Activated CD4-positive, alpha-beta memory T cell treated with anti-CD3 and anti-CD28 coated beads for 36 hours (primary cell): Measurements from ENCODE around the gene SHISA6. TPM values are rescaled to one million over a fixed set of nuclear protein-coding genes. Genes with fewer than 3 reads are reported as not detected.
"Not testable (repeated sequence)": the region's sequence is repeated elsewhere in the genome, so short reads cannot be mapped to it uniquely, and the experiment has no call there.

Experiments
- CTCF ChIA-PET: fragments of 350-600 bp; sonication (Branson Sonifier 250); formaldehyde crosslinking; loops from one replicate; lab custom pipeline; 2021; ENCODE audit warnings: antibody characterized with exemption, inconsistent platforms; lab: Charles Lee
- POLR2A ChIA-PET: fragments of 350-600 bp; sonication (Branson Sonifier 250); formaldehyde crosslinking; loops from one replicate; lab custom pipeline; 2021; ENCODE audit warnings: antibody characterized with exemption; lab: Charles Lee
- DNase-seq: peaks from one replicate; pipeline ENCODE4 v3.0.0-alpha.2; 2020
- H3K27ac Mint-ChIP-seq: one replicate; pipeline ENCODE4 v1.8.0; 2021; ENCODE audit warnings: mixed read lengths
- H3K27me3 Mint-ChIP-seq: one replicate; pipeline ENCODE4 v1.8.0; 2021; ENCODE audit warnings: mixed read lengths
- H3K36me3 Mint-ChIP-seq: one replicate; pipeline ENCODE4 v1.8.0; 2021; ENCODE audit warnings: mixed read lengths
- H3K4me1 Mint-ChIP-seq: one replicate; pipeline ENCODE4 v1.8.0; 2021; ENCODE audit warnings: low read depth, mixed read lengths
- H3K4me3 Mint-ChIP-seq: one replicate; pipeline ENCODE4 v1.8.0; 2021; ENCODE audit warnings: mild to moderate bottlenecking, mixed read lengths
- H3K9me3 Mint-ChIP-seq: one replicate; pipeline ENCODE4 v1.8.0; 2021; ENCODE audit warnings: mixed read lengths
- intact Hi-C: fragments of 100-400 bp; cut with micrococcal nuclease; formaldehyde crosslinking; loops from one replicate; pipeline ENCODE4 v1.15.1; 2023
- total RNA-seq, 2 experiments: library from RNA; stranded (reverse); gene quantifications; one replicate each; pipeline ENCODE4 v1.2.3, GENCODE V29; 2021

SHISA6 gene
- total RNA-seq, 2 experiments from 2014 or later: not detected

GRCh38 chr17:11309850-11310249 is 68.8 kb downstream of the SHISA6 start:
- POLR2A ChIA-PET: no interaction called here
- Mint-ChIP-seq H3K9me3 (no peaks in the 10 kb centered on the region), H3K4me1 (no peaks in the 10 kb centered on the region)

GRCh38 chr17:11316451-11316850 is 75.4 kb downstream of the SHISA6 start:
- CTCF ChIA-PET, H3K27me3 Mint-ChIP-seq: not testable (repeated sequence)

More at GRCh38 chr17:11309850-11310249, 68.8 kb downstream of the SHISA6 start:
- no peak for DNase-seq
- Mint-ChIP-seq H3K27me3 (no peaks in the 10 kb centered on the region), H3K27ac (no peak overlapping the region), H3K36me3 (no peaks in the 10 kb centered on the region), H3K4me3 (no peak overlapping the region)
- intact Hi-C loops: no loop called here
- CTCF ChIA-PET: no interaction called here

GRCh38 chr17:11318207-11318606 is 77.2 kb downstream of the SHISA6 start:
- intact Hi-C loops: no loop called here
- no peak for DNase-seq
- Mint-ChIP-seq H3K27ac (no peak overlapping the region), H3K36me3 (no peaks in the 10 kb centered on the region), H3K27me3 (no peaks in the 10 kb centered on the region), H3K4me3 (no peak overlapping the region), H3K9me3 (peaks cover 3% of the 10 kb centered on the region), H3K4me1 (no peaks in the 10 kb centered on the region)
- CTCF ChIA-PET: no interaction called here
- POLR2A ChIA-PET: no interaction called here

More at GRCh38 chr17:11316451-11316850, 75.4 kb downstream of the SHISA6 start:
- DNase-seq, POLR2A ChIA-PET, H3K36me3 Mint-ChIP-seq, H3K27ac Mint-ChIP-seq, H3K9me3 Mint-ChIP-seq, H3K4me1 Mint-ChIP-seq, intact Hi-C loops, H3K4me3 Mint-ChIP-seq: not testable (repeated sequence)

GRCh38 chr17:11319894-11320293 is 78.9 kb downstream of the SHISA6 start:
- ChIA-PET POLR2A (no interaction called here), CTCF (no interaction called here)
- no peak for DNase-seq
- Mint-ChIP-seq H3K4me1 (no peaks in the 10 kb centered on the region), H3K27ac (no peak overlapping the region), H3K4me3 (no peak overlapping the region), H3K36me3 (no peaks in the 10 kb centered on the region), H3K9me3 (peaks cover 3% of the 10 kb centered on the region), H3K27me3 (no peaks in the 10 kb centered on the region)
- intact Hi-C loops: no loop called here

GRCh38 chr17:11324021-11324420 is 83.0 kb downstream of the SHISA6 start:
- Mint-ChIP-seq H3K9me3 (peaks cover 3% of the 10 kb centered on the region), H3K27me3 (no peaks in the 10 kb centered on the region), H3K36me3 (no peaks in the 10 kb centered on the region), H3K4me3 (no peak overlapping the region), H3K27ac (no peak overlapping the region), H3K4me1 (no peaks in the 10 kb centered on the region)
- intact Hi-C loops: no loop called here
- no peak for DNase-seq
- POLR2A ChIA-PET: no interaction called here
- CTCF ChIA-PET: no interaction called here

GRCh38 chr17:11324846-11325420 is 83.9 kb downstream of the SHISA6 start:
- Mint-ChIP-seq H3K9me3 (peaks cover 3% of the 10 kb centered on the region), H3K4me1 (no peaks in the 10 kb centered on the region), H3K36me3 (no peaks in the 10 kb centered on the region), H3K27ac (no peak overlapping the region), H3K27me3 (no peaks in the 10 kb centered on the region), H3K4me3 (no peak overlapping the region)
- CTCF ChIA-PET: no interaction called here
- POLR2A ChIA-PET: interaction anchor here (0.7 kb wide), 1 partner anchor 150 kb away, joined by 3 read pairs; no protein-coding TSS in a partner anchor
- intact Hi-C loops: no loop called here
- no peak for DNase-seq

- Mint-ChIP-seq H3K9me3 (peaks cover 3% of the 10 kb centered on the region), H3K36me3 (no peaks in the 10 kb centered on the region), H3K27me3 (no peaks in the 10 kb centered on the region), H3K4me3 (no peak overlapping the region), H3K27ac (no peak overlapping the region), H3K4me1 (no peaks in the 10 kb centered on the region)
- DNase-seq: no peak
- POLR2A ChIA-PET: no interaction called here
- CTCF ChIA-PET: no interaction called here
- intact Hi-C loops: no loop called here
Measured at GRCh38 chr17:11326492-11326891, 85.5 kb downstream of the SHISA6 start.

GRCh38 chr17:11328770-11329169 is 87.8 kb downstream of the SHISA6 start:
- ChIA-PET CTCF (no interaction called here), POLR2A (no interaction called here)
- DNase-seq: no peak
- no peaks in the 10 kb centered on the region for H3K27me3 Mint-ChIP-seq
- no peaks in the 10 kb centered on the region for H3K36me3 Mint-ChIP-seq
- H3K27ac Mint-ChIP-seq: no peak overlapping the region
- H3K9me3 Mint-ChIP-seq: no peaks in the 10 kb centered on the region
- no peaks in the 10 kb centered on the region for H3K4me1 Mint-ChIP-seq
- intact Hi-C loops: no loop called here
- no peak overlapping the region for H3K4me3 Mint-ChIP-seq

- Mint-ChIP-seq H3K4me3 (no peak overlapping the region), H3K9me3 (no peaks in the 10 kb centered on the region), H3K27me3 (no peaks in the 10 kb centered on the region), H3K36me3 (no peaks in the 10 kb centered on the region), H3K4me1 (no peaks in the 10 kb centered on the region), H3K27ac (no peak overlapping the region)
- CTCF ChIA-PET: no interaction called here
- intact Hi-C loops: no loop called here
- POLR2A ChIA-PET: no interaction called here
- no peak for DNase-seq
Measured at GRCh38 chr17:11330006-11330405, 89.0 kb downstream of the SHISA6 start.

- ChIA-PET CTCF (no interaction called here), POLR2A (no interaction called here)
- H3K4me3 Mint-ChIP-seq: no peak overlapping the region
- no peak overlapping the region for H3K27ac Mint-ChIP-seq
- H3K36me3 Mint-ChIP-seq: no peaks in the 10 kb centered on the region
- H3K27me3 Mint-ChIP-seq: no peaks in the 10 kb centered on the region
- no peaks in the 10 kb centered on the region for H3K4me1 Mint-ChIP-seq
- intact Hi-C loops: no loop called here
- no peaks in the 10 kb centered on the region for H3K9me3 Mint-ChIP-seq
- no peak for DNase-seq
Measured at GRCh38 chr17:11330826-11331225, 89.8 kb downstream of the SHISA6 start.

- no peak for DNase-seq
- Mint-ChIP-seq H3K27ac (no peak overlapping the region), H3K9me3 (no peaks in the 10 kb centered on the region), H3K36me3 (no peaks in the 10 kb centered on the region), H3K27me3 (no peaks in the 10 kb centered on the region), H3K4me3 (no peak overlapping the region), H3K4me1 (no peaks in the 10 kb centered on the region)
- intact Hi-C loops: no loop called here
- POLR2A ChIA-PET: no interaction called here
- CTCF ChIA-PET: no interaction called here
Measured at GRCh38 chr17:11331547-11332513, 90.8 kb downstream of the SHISA6 start.

- no peaks in the 10 kb centered on the region for H3K36me3 Mint-ChIP-seq
- intact Hi-C loops: no loop called here
- no peak for DNase-seq
- H3K4me3 Mint-ChIP-seq: no peak overlapping the region
- H3K9me3 Mint-ChIP-seq: no peaks in the 10 kb centered on the region
- H3K4me1 Mint-ChIP-seq: no peaks in the 10 kb centered on the region
- POLR2A ChIA-PET: no interaction called here
- H3K27me3 Mint-ChIP-seq: no peaks in the 10 kb centered on the region
- CTCF ChIA-PET: no interaction called here
- no peak overlapping the region for H3K27ac Mint-ChIP-seq
Measured at GRCh38 chr17:11332706-11333105, 91.7 kb downstream of the SHISA6 start.
